Smooth muscle cell (in vitro differentiated cells): Measurements from ENCODE around the gene HMGA1. TPM values are rescaled to one million over a fixed set of nuclear protein-coding genes. Genes with fewer than 3 reads are reported as not detected.

Experiments
- DNase-seq: peaks from one replicate; lab custom pipeline; 2025; ENCODE audit not compliant: unreplicated experiment; lab: John Stamatoyannopoulos, UW
- H2AFZ ChIP-seq: fragments of 200-600 bp; sonication (generic); 2 replicates; pipeline ENCODE4 v1.6.0; 2016; ENCODE audit warnings: antibody characterized with exemption, low read depth, mild to moderate bottlenecking
- H3F3A ChIP-seq: fragments of 200-600 bp; sonication (generic); 2 replicates; pipeline ENCODE4 v1.6.0; 2017; ENCODE audit warnings: antibody characterized with exemption, low read depth
- H3K27ac ChIP-seq: fragments of 200-600 bp; sonication (generic); 2 replicates; pipeline ENCODE4 v1.5.1; 2016; ENCODE audit warnings: low read depth, mild to moderate bottlenecking
- H3K27me3 ChIP-seq: fragments of 200-600 bp; sonication (generic); 2 replicates; pipeline ENCODE4 v1.6.1; 2016; ENCODE audit warnings: low read depth, mild to moderate bottlenecking
- H3K36me3 ChIP-seq: fragments of 200-600 bp; sonication (generic); 2 replicates; pipeline ENCODE4 v1.5.1; 2016; ENCODE audit warnings: low read depth
- H3K4me1 ChIP-seq: fragments of 200-600 bp; sonication (generic); 2 replicates; pipeline ENCODE4 v1.5.1; 2016; ENCODE audit warnings: low read depth
- H3K4me2 ChIP-seq: fragments of 200-600 bp; sonication (generic); 2 replicates; pipeline ENCODE4 v1.6.0; 2016; ENCODE audit warnings: mild to moderate bottlenecking
- H3K4me3 ChIP-seq: fragments of 200-600 bp; sonication (generic); 2 replicates; pipeline ENCODE4 v1.5.1; 2016; ENCODE audit warnings: mild to moderate bottlenecking
- H3K79me2 ChIP-seq: fragments of 200-600 bp; sonication (generic); 2 replicates; pipeline ENCODE4 v1.6.0; 2016; ENCODE audit warnings: low read depth, mild to moderate bottlenecking
- H3K9ac ChIP-seq: fragments of 200-600 bp; sonication (generic); 2 replicates; pipeline ENCODE4 v1.6.0; 2016; ENCODE audit warnings: low read depth
- H3K9me3 ChIP-seq: fragments of 200-600 bp; sonication (generic); replicated peaks from 2 replicates; pipeline ENCODE4 v1.5.1; 2016; ENCODE audit warnings: low read depth
- H4K20me1 ChIP-seq: fragments of 200-600 bp; sonication (generic); 2 replicates; pipeline ENCODE4 v1.6.0; 2016; ENCODE audit warnings: low read depth
- CTCF ChIP-seq: fragments of 200-600 bp; sonication (generic); IDR thresholded peaks from 2 replicates; pipeline ENCODE4 v1.5.1; 2017; ENCODE audit warnings: borderline replicate concordance, mild to moderate bottlenecking, antibody characterized with exemption; ENCODE audit not compliant: insufficient read depth, poor library complexity, severe bottlenecking
- WGBS: methylation state at CpG from one replicate; pipeline ENCODE4 v1.1.7; 2016; ENCODE audit warnings: low lambda C conversion rate; 5-methylcytosine and 5-hydroxymethylcytosine counted together
- polyA plus RNA-seq: library from polyadenylated mRNA; unstranded; fragments of >200 nt; fragmentation: Nextera tagmentation; extraction: Ambion mirVana; gene quantifications from 2 replicates; pipeline ENCODE4 v1.2.1, GENCODE V29; 2016
- total RNA-seq: library from RNA; depleted of rRNA; stranded (reverse); fragments of >200 nt; gene quantifications from 2 replicates; pipeline ENCODE4 v1.2.3, GENCODE V29; 2014

HMGA1 gene
- total and polyA plus RNA-seq, 2 experiments from 2014 or later: 41.8 to 69.9 TPM

DNA sequence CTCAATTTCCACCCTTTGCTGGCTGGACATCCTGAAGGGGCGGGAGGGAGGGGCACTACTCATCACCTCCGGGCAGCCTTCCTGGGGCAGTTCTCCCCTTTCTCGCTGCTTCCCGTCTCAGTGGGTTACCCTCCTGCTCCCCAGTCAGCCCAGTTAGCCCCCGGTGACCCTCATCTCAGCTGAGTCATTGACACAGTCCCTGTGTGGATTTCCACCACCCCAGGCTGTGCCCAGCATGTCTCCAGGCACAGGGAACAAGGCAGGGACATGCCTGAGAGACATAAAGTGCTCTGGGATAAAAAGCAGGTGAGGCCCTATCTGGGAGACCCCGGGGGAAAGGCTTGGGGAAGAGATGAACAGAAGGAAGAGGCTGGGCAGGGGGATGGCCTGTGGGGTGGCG lies 29.9 kb upstream of the HMGA1 start:
- no peak overlapping the region for H3K9ac ChIP-seq
- no peaks in the 10 kb centered on the region for H3K79me2 ChIP-seq
- no peak for DNase-seq
- no peaks in the 10 kb centered on the region for H3K36me3 ChIP-seq
- H4K20me1 ChIP-seq: no peaks in the 10 kb centered on the region
- no peak overlapping the region for H3K4me2 ChIP-seq
- 81% methylated on average over 7 of the region's 7 CpGs for WGBS
- H3K4me3 ChIP-seq: no peak overlapping the region
- no peaks in the 10 kb centered on the region for H3K27me3 ChIP-seq
- no peak overlapping the region for H3K27ac ChIP-seq
- H3K4me1 ChIP-seq: no peaks in the 10 kb centered on the region
- no peak overlapping the region for H2AFZ ChIP-seq
- no peak for TF ChIP-seq CTCF
- H3F3A ChIP-seq: no peaks in the 10 kb centered on the region
- no peaks in the 10 kb centered on the region for H3K9me3 ChIP-seq

DNA sequence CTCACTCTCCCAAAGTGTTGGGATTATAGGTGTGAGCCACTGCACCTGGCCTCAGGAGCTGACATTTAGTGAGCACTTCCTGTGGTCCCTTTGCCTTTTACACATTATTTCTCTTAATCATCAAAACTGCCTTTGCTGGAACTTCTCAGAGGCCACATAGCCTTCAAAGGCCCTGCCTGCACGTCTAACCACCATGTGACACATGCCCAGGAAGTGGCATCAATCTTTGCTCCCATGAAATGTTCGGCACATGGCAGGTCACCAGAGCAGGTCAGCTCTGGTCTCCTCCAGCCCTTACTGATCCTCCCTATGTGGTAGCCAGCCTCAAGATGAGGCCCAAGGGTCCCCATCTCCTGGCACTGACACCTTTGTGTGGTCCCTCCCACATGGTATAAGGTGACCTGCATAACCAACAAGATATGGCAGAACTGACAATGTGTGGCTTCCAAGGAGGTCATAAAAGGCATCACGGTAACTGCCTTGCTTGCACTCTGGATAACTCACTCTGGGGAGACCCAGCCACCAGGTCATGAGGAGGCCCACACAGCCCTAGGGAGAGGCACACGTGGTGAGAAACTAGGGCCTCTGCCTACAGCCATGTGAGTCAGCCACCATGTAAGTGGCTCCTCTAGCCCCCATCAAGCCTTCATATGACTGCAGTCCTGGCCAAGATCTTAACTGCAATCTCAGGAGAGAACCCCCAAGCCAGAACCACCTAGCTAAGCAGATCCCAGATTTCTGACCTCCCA lies 28.8 kb upstream of the HMGA1 start:
- Histone ChIP-seq H3K4me3 (no peak overlapping the region), H3K9ac (no peak overlapping the region), H3F3A (no peaks in the 10 kb centered on the region), H2AFZ (no peak overlapping the region), H3K36me3 (no peaks in the 10 kb centered on the region), H4K20me1 (no peaks in the 10 kb centered on the region), H3K79me2 (no peaks in the 10 kb centered on the region), H3K9me3 (no peaks in the 10 kb centered on the region), H3K4me2 (no peak overlapping the region), H3K4me1 (no peaks in the 10 kb centered on the region), H3K27ac (no peak overlapping the region), H3K27me3 (no peaks in the 10 kb centered on the region)
- 73% methylated on average over 4 of the region's 4 CpGs for WGBS
- TF ChIP-seq CTCF: no peak
- no peak for DNase-seq

DNA sequence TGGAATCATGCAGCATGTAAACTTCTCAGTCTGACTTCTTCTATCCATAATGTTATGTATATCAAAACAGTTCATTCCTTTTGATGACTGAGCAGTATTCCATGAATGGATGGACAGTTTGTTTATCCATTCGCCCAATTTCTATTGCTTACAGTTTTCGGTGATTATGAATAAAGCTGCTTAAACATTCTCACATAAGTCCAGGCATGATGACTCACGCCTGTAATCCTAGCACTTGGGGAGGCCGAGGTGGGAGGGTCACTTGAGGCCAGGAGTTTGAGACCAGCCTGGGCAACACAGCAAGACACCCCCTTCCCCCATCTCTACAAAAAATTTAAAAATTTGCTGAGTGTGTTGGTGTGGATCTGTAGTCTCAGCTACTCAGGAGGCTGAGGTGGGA lies 22.9 kb upstream of the HMGA1 start:
- Histone ChIP-seq H3K4me1 (no peaks in the 10 kb centered on the region), H3K9ac (no peak overlapping the region), H3K4me2 (no peak overlapping the region), H3K36me3 (no peaks in the 10 kb centered on the region), H3K4me3 (no peak overlapping the region), H2AFZ (no peak overlapping the region), H4K20me1 (no peaks in the 10 kb centered on the region), H3K27me3 (no peaks in the 10 kb centered on the region), H3K9me3 (no peaks in the 10 kb centered on the region), H3K27ac (no peak overlapping the region), H3K79me2 (no peaks in the 10 kb centered on the region), H3F3A (no peaks in the 10 kb centered on the region)
- TF ChIP-seq CTCF: no peak
- DNase-seq: no peak
- 79% methylated on average over 4 of the region's 4 CpGs for WGBS

DNA sequence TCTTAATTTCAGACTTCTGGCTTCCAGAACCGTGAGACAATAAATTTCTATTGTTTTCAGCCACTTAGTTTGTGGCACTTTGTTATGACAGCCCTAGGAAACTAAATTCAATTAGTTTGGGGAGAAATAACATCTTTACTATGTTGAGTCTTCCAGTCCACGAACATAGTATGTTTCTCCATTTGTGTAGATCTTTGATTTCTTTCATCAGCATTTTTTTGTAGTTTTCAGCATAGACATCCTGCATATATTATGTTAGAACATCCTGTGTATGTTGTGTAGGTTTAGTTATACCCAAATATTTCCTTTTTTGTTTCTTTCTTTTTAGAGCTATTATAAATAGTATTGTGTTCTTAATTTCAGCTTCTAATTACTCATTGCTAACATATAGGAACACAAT lies 18.0 kb upstream of the HMGA1 start:
- DNase-seq: no peak

More for the DNA sequence above, 18.0 kb upstream of the HMGA1 start:
- Histone ChIP-seq H3K27ac (no peak overlapping the region), H3K4me2 (no peak overlapping the region), H3K4me3 (no peak overlapping the region), H3K36me3 (no peaks in the 10 kb centered on the region), H3F3A (no peaks in the 10 kb centered on the region), H3K9me3 (no peaks in the 10 kb centered on the region), H4K20me1 (no peaks in the 10 kb centered on the region), H3K27me3 (no peaks in the 10 kb centered on the region), H2AFZ (no peak overlapping the region), H3K9ac (no peak overlapping the region), H3K79me2 (no peaks in the 10 kb centered on the region), H3K4me1 (peaks cover 6% of the 10 kb centered on the region)
- no peak for TF ChIP-seq CTCF
- 71% methylated on average over 2 of the region's 2 CpGs for WGBS
